Activated CD4-positive, CD25-positive, alpha-beta regulatory T cell treated with anti-CD3 and anti-CD28 coated beads, Interleukin-2, amount 50 U/mL, for 72 hours (primary cell): ENCODE data around the gene ATP8A2.
"Not testable (repeated sequence)": the region's sequence is repeated elsewhere in the genome, so short reads cannot be mapped to it uniquely, and the experiment has no call there.

Experiments
- DNase-seq: peaks from one replicate; pipeline ENCODE4 v3.0.0; 2021

ATP8A2 gene

DNA sequence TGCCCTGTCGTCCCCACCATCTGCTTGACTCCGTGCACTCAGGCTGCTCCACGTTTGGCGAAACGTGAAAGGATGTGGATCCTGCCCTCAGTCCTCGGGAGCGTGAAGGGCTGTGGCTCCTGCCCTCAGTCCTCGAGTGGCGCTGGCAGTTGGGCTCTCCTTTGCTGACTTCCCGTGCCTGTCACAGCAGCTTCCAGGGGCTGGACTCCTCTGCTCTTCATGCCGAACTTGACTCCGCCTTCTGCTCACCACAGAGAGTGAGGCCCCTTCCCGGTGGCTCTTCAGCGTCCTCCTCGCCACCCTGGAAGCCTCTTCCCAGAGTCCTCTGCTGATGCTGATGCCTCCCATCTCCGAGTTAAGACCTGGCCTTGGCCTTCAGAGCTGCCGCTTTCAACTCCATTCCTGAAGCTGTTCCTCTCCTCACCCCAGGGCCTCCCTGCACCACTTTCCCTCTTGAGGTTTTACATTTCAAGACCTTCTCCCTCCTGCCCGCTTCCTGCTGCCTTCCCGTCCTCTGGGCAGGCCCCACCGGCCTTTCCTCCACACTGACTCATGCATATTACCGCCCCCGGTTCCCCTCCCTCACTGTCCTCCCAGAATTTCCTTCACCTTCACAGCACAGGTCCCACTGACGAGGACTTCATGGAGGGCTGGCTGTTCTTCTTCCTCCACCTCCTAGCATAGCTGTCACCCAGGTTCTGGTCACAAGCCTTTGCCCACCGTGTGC is 568.4 kb downstream of the ATP8A2 start:
- DNase-seq = no peak

DNA sequence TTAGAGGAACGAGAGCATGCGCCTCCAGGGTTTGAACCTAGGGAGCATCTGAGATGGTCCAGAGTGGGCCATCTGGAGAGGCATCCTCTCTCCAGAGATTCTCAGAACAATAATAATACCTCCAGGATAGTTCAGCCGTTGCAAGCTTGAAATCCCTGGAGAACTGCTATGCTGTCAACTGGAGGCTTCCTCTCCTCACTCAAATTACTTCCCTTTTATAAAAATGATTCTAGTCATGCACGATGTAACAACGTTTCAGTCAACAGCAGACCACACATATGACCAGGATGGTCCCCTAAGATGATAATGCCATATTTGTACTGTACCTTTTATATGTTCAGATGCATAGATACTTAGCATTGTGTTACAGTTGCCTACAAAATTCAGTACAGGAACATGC is 571.3 kb downstream of the ATP8A2 start:
- DNase-seq = no peak

DNA sequence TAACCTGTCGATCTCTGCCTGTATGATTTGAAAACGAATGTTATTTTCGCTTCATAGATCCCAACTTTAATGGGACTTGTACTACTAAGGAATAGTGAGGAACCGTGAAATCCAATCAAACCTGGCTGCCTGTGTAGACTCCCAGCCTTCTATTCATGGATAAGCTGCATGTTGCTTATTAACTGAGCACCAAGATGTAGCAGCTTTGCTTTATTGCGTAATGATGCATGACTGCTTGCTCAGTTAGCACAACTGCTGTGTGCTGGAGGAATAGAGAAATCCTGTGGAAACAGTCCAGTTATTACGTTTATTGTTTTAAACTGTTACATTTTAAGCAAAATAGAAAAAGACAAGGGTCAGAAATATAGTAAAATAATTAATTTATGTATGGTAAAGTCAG is 571.9 kb downstream of the ATP8A2 start:
- DNase-seq = no peak

DNA sequence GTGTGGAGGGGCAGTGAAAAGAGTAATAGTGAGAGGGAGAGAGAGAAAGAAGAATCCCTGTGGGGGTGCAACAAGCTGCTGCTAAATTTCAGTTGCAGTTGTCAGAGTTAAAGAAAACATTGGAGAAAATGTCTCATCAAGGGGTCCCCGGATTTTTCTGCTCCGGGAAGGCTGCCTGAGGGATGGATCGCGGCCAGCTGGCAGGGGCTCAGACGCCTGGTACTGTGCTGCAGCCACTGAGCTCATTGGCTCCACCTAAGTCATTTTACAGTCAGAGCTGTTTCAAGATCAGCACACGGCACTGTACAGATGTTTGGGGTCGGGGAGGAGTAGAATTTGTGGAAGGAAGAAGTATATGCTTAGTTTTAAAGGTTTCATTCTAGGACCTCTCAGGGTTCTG is 573.8 kb downstream of the ATP8A2 start:
- DNase-seq = no peak

DNA sequence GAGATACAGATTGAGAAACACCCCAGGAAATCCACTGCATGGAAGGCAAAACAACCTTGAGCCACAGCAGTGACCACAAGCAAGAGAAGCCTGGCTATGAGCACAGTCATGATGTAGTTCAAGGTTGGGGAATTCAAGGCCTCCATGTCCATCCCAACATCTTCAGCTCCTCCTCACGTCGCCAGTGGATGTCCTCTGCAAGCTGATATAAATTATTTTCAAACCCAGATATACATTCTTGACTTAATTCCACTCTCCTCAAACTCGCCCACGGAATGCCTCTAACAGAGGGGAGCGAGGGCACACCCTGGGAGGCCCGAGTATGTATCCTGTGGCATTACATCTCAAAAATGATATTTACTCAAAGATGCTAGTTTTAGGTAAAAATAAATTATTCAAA is 574.5 kb downstream of the ATP8A2 start:
- DNase-seq = no peak

DNA sequence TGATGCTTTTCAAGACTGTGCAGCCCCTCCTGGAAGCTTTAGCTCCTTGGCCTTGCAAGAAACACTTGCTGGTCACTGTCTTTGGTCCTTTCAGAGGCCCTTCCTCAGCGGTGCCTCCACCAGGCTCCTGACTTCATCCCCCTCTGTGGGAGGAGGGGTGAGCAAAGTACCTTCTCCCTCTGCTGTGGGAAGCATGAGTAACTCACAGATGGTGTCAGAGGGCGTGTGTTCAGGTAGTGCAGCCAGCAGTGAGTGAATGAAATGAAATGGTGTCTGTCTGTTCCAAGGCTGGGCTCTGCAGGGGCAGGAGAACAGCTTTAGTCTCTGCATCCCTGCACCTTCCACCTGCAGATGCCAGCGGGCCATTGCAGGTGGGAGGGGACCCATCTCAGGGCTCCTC is 577.1 kb downstream of the ATP8A2 start:
- DNase-seq = no peak

DNA sequence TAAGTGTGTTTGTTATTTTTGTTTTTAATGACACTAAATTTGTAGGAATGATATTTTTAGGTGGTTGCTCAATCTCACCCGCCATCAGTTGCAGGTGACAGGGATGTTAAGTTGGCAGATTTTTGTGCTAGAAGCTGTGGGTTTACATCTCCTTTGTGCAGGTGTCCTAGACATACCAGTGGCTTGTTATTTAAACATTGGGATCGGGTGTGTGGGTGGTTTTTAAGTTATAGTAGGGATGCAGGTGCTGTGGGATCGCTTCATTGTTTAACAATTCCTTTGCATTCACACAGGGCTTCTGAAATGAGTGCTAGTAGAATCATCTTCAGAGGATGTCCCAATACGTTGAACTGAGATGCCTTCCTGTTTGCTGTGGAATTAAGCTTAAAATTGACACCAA is 580.1 kb downstream of the ATP8A2 start:
- no peak for DNase-seq

DNA sequence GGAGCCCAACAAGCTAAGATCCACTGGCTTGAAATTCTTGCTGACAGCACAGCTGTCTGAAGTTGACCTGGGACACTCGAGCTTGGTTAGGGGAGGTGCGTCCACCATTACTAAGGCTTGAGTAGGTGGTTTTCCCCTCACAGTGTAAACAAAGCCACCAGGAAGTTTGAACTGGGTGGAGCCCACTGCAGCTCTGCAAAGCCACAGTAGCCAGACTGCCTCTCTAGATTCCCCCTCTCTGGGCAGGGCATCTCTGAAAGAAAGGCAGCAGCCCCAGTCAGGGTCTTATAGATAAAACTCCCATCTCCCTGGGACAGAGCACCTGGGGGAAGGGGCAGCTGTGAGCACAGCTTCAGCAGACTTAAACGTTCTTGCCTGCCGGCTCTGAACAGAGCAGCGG is 582.3 kb downstream of the ATP8A2 start:
- not testable (repeated sequence) for DNase-seq

DNA sequence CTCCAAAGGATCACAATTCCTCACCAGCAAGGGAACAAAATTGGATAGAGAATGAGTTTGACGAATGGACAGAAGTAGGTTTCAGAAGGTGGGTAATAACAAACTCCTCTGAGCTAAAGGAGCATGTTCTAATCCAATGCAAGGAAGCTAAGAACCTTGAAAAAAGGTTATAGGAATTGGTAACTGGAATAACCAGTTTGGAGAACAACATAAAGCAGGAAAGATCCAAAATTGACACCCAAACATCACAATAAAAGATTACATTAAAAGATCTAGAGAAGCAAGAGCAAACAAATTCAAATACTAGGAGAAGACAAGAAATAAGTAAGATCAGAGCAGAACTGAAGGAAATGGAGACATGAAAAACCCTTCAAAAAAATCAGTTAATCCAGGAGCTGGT is 583.2 kb downstream of the ATP8A2 start:
- DNase-seq = not testable (repeated sequence)

DNA sequence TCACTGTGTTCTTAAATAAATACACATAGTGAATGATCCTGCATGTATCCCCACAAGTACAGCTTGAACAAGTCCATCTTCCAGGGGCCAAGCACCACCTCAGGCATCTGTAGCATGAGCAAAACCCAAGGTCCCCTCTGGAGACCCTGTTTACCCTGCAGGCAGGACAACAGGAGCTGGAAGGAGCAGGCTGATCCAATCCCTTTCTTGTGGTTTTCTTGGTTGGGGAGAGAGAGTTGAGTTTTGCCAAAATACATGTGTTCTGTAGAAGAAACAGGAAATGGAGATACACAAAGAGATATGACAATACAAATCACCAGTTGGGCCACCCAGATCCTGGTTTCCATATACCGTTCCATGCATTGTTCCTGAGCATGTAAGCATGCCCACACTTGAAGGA is 587.2 kb downstream of the ATP8A2 start:
- DNase-seq = no peak

DNA sequence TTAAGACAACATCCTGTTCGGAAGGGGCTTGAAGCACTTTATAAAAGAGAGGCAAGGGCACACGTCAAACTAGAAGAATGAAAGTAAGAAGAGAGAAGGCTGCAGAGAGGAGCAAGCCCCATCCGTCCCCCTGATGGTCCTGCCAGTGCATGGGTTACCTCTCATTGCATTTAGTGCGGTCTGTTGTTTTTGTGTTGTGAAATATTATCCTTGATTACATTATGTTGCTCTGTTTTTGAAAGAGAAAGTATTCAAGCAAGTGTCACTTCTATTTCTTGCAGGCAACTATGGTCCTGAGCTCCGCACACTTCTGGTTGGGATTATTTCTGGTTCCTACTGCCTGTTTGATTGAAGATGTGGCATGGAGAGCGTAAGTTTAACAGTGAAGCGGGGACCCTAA is 589.5 kb downstream of the ATP8A2 start:
- no peak for DNase-seq

DNA sequence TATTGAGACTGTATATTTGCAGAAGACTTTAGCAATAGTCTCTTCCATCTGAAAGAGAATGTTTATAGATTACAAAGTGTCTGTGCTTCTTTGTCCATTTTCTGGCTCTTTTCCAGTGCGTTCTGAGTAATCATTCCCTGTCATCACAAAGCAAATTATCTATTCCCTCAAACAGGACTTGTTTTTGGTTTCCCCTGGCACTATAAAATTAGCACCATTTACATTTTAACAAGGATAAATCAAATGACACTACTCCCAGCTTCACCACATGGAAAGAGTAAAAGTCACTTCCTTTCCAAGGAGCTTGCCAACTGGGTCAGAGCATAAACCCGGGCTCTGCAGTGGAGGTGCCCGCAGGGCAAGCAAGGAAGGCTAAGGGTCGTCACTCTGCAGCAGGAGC is 591.9 kb downstream of the ATP8A2 start:
- no peak for DNase-seq

DNA sequence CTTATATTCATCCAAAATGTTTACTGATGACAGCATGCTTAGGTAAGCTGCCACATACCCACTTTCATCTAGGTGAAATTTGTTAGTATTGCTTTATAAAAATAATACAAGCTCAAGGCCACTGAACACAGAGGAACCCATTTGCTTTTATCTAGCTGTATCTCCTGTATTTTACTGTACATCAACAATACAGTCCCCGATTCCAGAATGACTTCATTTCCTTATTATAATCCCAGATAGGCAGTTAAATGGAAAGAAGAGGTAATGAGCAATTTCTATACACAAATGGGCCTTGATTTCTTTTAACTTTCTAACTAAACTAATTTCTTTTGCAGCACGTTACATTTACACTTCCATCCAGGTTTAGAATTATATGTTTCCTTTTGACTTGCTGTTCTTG is 593.8 kb downstream of the ATP8A2 start:
- DNase-seq = no peak

DNA sequence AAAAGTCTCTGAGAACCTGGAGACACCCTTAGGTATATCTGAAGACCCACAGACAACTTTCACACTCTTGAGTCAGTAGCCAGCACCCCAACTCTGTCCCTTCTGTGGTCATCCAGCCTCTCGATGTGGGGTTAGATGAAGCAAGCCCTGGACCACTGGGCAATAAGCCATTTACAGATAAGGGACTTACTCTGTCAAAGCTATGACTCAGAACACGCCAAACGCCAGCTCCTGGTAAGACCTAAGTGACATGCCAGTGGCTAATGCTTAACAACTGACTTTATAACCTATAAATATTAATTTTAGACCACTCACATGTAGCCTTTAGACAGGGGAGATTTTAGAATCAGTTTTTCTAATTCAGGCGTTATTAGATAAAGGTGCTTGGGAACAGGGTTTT is 594.3 kb downstream of the ATP8A2 start:
- no peak for DNase-seq

DNA sequence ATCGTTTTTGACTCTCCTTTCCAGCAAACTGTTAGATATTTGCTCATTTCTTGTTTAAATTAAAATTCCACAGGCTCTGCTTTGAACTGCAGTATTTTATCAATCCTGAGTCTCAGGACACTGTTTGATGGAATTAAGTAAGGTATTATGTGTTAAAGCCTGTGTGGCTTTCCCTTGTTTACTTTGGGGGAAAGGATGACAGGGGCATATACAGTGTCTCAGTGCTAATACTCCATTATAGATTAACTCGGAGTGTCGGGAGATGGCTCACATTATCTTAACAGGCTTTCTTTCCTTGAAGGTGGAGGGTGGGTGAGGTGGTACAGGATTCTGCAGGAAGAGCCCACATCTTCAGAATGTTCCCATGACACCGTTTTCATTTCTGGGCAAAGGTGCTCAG is 595.4 kb downstream of the ATP8A2 start:
- no peak for DNase-seq

DNA sequence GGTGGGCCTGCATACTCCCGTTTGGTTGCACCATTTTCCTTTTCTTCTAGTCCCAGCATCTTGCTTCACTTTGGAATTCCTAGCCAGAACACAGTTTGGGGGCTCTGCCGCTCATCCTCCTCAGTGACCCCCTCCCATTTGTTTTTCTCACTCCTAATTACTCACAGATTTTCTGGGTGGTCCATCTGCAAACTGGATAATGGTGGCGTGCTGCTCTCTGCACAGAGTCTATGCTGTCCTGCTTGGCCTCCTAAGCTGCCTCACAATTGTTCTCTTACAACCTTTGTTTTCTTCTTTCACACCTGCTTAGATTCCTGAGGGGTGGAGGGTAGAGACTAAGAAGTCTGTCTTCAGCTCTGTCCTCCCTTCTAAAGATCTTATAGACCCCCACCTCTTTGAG is 599.3 kb downstream of the ATP8A2 start:
- no peak for DNase-seq

DNA sequence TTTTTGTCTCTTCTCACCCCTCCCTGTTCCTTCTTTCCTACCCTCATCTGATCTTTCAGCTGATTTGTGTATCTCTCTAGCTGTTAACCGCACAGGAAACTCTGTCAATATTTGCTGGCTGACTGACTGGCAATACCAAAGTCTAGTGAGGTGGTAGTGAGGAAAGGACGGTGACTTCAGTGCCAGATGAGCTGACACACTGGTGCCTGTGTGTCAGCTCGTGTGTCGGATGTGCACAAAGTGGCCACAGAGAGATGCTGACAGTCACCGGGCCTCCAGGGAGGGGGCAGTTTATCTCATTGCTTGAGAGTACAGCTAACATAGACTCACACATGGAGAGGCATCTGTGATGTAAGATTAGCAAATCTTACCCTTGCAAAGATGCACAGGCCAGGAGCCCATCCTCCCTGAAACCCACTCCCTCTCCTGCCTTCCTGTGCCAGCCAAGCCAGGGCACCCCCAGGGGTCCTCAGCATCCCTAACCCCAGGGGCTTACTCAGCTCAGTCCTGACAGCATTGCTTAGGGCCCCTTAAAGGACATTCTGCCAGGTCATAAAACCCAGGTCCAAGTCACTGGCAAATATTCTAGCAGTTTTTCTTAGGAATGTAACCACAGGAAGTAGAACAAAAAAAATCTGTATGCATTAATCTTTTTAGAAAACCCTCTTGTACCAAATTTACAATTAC is 599.8 kb downstream of the ATP8A2 start:
- no peak for DNase-seq

DNA sequence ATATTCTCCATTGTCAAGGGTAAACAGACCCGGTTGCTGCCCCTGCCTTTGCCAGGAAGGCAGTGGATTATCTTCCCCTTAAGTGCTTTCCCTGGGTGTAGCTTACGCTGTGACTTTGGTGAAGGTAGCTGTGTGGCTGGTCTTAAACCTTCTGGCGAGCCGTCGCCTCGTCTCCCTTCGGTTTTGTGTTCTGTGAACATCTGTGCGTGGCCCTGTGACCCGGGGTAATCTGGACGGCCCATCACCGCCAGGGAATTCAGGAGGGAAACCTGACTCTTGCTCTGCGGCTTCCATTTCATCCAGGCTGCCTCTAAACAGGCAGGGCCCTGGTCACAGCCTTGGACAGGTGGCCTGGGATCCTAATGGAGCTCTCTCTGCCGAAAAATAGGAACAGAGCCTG is 601.3 kb downstream of the ATP8A2 start:
- no peak for DNase-seq

DNA sequence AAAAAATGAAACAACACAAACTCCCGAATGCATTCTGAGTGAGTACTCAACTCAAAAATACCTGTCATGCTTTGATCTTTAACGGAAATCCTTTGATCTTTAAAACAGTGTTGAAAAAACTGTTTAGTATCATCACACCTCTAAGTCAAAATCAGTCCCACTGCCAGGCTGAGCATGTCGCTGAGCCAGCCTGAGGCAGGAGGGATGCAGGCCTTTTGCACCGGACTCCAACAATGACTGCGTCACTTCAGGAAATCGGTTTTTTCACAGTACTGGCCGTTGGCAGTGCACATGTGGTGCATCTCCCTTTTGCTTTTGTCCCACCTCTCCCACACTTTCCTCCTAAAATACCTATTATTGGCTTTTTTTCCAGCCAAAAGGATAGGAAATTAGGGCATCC is 601.8 kb downstream of the ATP8A2 start:
- no peak for DNase-seq

DNA sequence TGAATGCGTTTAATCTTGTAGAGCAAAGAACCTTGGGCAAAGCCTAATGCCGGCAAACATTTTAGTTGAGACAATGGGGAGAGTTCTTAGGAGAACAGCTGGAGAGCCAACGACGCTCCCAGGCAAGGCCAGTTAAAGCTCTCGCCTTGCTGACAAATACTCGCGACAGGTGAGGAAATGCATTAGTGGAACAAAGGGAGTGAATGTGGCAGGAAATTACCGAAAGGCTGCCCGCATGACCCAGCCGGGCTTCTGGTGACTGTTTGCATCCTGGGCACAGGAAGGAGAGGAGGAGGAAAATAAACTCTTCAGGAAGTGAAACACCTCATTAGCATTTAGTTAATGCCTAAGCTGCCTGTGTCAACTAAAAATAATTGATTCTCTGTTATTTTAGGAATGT is 605.4 kb downstream of the ATP8A2 start:
- no peak for DNase-seq

DNA sequence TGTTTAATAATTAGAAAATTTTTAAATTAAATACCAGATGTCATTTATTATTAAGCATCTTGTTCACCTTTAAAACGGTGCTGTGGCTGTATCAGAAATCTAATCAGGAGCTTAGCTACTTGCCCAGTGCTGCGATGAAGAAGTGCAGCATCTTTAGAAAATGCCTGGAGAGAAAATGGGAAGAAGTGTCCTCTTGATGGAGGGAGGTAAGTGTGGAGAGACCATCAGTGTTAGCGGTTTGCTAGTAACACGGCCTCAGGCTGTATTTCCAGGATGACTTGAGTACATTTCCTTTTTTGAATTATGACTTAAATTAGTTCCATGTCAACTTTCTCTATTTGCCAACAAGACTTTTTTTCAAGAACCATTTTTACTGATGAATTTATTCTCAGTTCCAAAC is 605.9 kb downstream of the ATP8A2 start:
- DNase-seq = no peak

DNA sequence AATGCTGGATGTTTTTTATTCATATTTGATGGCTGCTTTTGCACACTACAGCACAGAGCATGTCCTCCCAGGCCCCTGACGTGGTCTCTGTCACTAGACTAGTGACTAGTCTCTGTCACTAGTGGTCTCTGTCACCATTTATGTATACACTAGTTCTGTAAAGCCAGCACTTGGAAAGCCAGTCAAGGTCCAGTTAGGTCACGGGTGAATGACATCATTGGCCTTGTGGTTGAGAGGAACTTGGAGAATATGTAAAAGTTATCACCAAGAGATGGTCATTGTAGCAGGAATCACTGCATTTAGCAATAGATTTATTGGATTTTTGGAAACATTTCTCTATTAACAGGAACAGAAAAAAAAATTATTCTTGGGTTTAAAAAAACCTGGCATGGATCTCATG is 607.2 kb downstream of the ATP8A2 start:
- no peak for DNase-seq

DNA sequence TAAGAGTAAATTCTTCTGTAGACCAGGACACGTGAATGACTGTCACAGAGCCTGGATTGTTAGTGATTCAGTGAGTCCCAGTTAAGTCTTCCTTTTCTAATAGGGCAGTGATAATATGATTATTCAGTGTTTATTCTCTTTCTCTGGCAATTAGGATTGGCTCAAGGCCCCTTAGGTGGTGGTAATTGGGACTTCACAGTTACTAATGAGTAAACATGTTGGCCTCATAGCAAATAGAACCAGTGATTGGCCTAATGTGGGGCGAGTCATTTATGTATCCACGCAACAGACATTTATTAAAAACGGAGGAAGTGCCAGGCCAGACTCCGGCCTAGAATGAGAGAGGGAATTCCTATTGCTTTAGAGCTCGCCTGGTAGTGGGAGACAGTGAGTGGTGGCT is 607.6 kb downstream of the ATP8A2 start:
- no peak for DNase-seq

DNA sequence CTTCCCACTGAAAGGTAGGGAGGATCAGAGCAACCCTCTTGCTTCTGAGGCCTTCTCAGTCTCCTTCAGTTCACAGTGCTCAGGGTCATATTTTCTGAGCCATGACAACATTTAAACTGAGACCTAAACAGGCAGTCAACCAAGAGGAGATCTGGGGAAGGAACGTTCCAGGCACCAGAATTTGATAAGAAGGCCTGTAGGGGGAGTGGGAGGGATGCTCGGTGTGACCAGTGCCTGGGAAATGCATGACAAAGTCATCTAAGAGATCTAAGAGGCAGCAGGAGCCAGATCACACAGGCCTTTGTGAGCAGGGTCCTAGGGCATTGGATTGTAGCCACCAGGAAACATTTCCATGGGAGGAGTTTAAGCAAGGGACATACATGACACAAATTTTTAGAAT is 608.5 kb downstream of the ATP8A2 start:
- no peak for DNase-seq

DNA sequence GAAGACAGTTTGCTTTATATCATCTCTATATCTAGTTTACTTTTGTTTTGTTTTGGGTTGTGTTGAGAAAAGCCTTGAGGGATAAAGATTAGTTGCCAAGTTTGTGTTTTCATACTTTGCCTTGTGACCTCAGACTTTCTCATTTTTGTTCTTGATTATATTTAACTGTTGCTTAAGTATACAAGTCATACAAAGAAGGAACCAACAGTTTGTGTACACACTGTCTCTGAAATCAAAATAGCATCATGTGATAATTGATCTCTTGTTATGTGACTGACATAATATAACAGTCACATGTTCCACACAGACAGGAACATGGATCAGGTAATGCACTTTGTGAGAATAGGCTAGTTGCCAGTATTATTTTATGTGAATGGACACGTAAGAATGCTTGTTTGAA is 609.3 kb downstream of the ATP8A2 start:
- DNase-seq = no peak
